Effector memory CD4-positive, alpha-beta T cell (primary cell): ENCODE measurements around the gene CCDC137.

Experiments used
- DNase-seq, 3 donors: peaks; one replicate each; pipeline ENCODE4 v3.0.0-alpha.2; 2020
- H3K27ac ChIP-seq: 2 replicates; pipeline ENCODE4 v1.7.0; 2013; ENCODE audit warnings: mild to moderate bottlenecking, low read length, moderate library complexity; ENCODE audit not compliant: insufficient read depth, poor library complexity, severe bottlenecking
- H3K27me3 ChIP-seq: replicated peaks from 2 replicates; pipeline ENCODE4 v1.7.0; 2013; ENCODE audit warnings: mild to moderate bottlenecking, low read length; ENCODE audit not compliant: insufficient read depth, control insufficient read depth, poor library complexity, severe bottlenecking
- H3K36me3 ChIP-seq: 2 replicates; pipeline ENCODE4 v1.7.0; 2013; ENCODE audit warnings: mild to moderate bottlenecking, low read length, moderate library complexity; ENCODE audit not compliant: control insufficient read depth, insufficient read depth
- H3K4me1 ChIP-seq: 2 replicates; pipeline ENCODE4 v1.7.0; 2013; ENCODE audit warnings: low read length, mild to moderate bottlenecking; ENCODE audit not compliant: control insufficient read depth, insufficient read depth, poor library complexity, severe bottlenecking
- H3K4me3 ChIP-seq: 2 replicates; pipeline ENCODE4 v1.7.0; 2013; ENCODE audit warnings: low read length, low read depth, mild to moderate bottlenecking; ENCODE audit not compliant: insufficient read depth, poor library complexity, severe bottlenecking
- H3K9me3 ChIP-seq: 2 replicates; pipeline ENCODE4 v1.7.0; 2013; ENCODE audit warnings: mild to moderate bottlenecking, low read length, moderate library complexity; ENCODE audit not compliant: control insufficient read depth

Gene CCDC137

DNA sequence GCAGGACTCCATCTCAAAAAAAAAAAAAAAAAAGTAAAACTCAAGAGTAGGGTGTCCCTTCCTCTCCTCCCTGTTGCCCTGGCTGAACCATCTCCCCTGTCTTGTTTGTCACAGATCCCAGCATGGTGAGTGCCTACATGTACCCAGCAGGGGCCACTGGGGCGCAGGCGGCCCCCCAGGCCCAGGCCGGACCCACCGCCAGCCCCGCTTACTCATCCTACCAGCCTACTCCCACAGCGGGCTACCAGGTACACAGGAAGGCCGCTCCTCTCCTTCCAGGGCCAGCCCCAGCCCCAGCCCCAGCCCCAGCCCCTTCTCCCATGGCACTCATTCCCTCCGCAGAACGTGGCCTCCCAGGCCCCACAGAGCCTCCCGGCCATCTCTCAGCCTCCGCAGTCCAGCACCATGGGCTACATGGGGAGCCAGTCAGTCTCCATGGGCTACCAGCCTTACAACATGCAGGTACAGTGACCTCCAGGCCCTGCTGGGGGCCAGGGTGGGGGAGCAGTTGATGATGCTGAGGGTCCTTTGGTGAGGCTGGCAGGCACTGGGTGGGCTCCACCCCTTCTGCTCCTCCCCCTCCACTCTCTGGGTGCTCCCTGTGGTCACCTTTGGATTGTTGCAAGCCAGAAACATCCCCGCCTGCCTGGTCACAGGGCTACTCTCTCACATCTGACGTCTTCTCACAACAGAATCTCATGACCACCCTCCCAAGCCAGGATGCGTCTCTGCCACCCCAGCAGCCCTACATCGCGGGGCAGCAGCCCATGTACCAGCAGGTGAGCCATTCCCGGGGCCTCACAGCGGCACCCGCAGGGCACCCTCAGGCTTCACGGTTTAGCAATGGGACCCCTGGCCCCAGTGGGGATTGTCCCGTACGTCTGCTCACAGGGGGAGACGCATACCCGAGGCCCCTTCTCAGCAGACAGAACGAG lies 34.1 kb downstream of the CCDC137 start:
- peaks cover 41% of the 10 kb centered on the region for H3K36me3 ChIP-seq

DNA sequence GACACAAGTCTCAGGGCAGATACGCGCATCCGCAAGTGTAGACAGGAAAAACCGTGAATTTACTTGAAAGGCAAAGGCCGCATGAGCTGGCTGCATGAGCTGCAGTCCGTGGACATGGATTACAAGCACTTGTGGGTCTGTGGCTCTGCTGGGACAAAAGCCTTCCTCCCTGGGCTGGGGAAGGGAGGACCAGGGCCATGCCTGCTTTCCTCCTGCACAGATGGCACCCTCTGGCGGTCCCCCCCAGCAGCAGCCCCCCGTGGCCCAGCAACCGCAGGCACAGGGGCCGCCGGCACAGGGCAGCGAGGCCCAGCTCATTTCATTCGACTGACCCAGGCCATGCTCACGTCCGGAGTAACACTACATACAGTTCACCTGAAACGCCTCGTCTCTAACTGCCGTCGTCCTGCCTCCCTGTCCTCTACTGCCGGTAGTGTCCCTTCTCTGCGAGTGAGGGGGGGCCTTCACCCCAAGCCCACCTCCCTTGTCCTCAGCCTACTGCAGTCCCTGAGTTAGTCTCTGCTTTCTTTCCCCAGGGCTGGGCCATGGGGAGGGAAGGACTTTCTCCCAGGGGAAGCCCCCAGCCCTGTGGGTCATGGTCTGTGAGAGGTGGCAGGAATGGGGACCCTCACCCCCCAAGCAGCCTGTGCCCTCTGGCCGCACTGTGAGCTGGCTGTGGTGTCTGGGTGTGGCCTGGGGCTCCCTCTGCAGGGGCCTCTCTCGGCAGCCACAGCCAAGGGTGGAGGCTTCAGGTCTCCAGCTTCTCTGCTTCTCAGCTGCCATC lies 34.9 kb downstream of the CCDC137 start:
- H3K27ac ChIP-seq = peak overlapping the region; percentile 46
- DNase-seq = no peak
- no peaks in the 10 kb centered on the region for H3K9me3 ChIP-seq
- H3K4me3 ChIP-seq = no peak overlapping the region
- no peaks in the 10 kb centered on the region for H3K27me3 ChIP-seq
- peaks cover 40% of the 10 kb centered on the region for H3K36me3 ChIP-seq
- H3K4me1 ChIP-seq = peaks cover 27% of the 10 kb centered on the region

More for the DNA sequence above, 34.1 kb downstream of the CCDC137 start:
- no peaks in the 10 kb centered on the region for H3K9me3 ChIP-seq
- H3K4me1 ChIP-seq = peaks cover 27% of the 10 kb centered on the region
- no peaks in the 10 kb centered on the region for H3K27me3 ChIP-seq
- H3K4me3 ChIP-seq = no peak overlapping the region
- H3K27ac ChIP-seq = no peak overlapping the region
- DNase-seq = no peak

DNA sequence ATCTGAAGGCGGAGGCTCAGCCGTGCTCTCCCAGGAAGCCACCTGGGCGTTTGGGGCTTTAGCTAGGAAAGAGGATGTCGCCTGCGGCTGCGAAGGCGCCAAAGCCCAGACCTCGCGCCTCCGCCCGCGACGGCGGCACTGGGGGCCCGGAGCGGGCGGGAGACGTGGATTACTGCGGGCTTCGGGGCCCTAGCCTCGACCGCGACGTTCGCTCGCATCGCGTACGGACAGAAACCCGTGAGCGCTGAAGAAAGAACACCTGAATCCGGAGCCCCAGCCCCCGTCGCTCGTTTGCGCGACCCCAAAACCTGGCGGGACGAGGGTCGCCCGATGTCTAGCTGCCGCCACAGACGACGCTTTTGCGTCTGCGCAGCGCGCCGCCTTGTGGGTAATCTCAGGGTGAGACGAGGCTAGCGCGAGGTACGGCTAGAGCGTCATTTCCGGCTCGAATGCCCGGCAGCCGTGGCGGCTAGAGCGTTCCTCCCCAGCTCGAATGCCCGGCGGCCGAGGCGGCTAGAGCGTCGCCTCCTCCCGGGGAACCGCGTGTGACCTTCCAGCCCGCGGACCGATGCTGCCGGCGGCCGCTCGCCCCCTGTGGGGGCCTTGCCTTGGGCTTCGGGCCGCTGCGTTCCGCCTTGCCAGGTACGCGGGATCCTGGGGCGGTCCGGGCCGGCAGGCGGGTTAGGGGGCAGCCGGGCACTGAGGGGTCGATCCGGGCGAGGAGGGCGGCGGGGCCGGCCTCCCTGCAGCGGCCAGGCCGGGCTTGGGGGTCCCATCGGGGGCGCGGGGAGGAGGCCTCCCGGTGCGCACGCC lies 36.6 kb downstream of the CCDC137 start, which contains the start of gene MRPL12:
Gene MRPL12, plus strand, starts transcription at position 434 of the 813 bp plus-strand sequence. Its CDS starts 135 bp downstream, at position 569.
- Histone ChIP-seq H3K4me1 (peaks cover 27% of the 10 kb centered on the region), H3K36me3 (peaks cover 35% of the 10 kb centered on the region), H3K9me3 (no peaks in the 10 kb centered on the region), H3K27me3 (no peaks in the 10 kb centered on the region), H3K27ac (peak within 1 kb of the TSS; percentile 89), H3K4me3 (peak within 1 kb of the TSS; percentile 85)
- DNase-seq = peak; percentile 78 to 84 (median 79)

DNA sequence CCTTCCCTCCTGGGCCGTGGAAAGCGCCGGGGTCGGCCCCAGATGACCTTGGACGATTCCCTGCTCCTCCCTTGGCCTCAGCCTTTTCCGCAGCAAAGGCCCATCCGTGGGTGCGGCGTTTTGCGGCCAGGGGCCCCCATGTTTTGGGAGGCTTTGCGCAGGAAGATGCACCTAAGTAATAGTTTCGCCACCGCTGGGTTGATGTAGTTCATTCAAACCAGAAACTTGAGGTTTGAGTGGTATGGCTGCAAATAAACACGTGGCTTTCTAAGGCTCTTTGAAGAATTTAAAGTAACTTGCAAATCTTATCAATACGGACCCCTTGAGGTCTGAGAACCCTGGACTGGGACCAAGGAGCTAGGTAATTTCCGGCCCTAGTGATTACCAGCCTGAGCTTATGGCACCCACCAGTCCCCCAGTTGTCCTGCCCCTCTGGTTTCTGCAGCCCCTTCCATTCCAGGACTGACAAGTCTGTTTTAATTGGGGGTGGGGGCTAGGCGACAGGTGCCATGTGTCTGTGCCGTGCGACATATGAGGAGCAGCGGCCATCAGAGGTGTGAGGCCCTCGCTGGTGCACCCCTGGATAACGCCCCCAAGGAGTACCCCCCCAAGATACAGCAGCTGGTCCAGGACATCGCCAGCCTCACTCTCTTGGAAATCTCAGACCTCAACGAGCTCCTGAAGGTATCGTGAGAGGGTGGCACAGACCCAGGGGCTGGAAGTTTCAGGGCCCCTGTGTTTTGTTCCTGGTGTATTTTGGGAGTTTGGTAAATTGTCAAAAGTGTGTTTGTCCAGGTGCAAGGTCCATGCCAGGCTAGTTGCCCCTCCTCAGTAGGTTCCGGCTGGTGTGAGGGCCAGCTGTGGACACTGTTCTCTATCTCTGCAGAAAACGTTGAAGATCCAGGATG lies 37.5 kb downstream of the CCDC137 start:
- Histone ChIP-seq H3K4me3 (peak overlapping the region; percentile 85), H3K9me3 (no peaks in the 10 kb centered on the region), H3K27ac (peak overlapping the region; percentile 89), H3K4me1 (peaks cover 27% of the 10 kb centered on the region), H3K27me3 (no peaks in the 10 kb centered on the region), H3K36me3 (peaks cover 30% of the 10 kb centered on the region)
- DNase-seq = no peak

DNA sequence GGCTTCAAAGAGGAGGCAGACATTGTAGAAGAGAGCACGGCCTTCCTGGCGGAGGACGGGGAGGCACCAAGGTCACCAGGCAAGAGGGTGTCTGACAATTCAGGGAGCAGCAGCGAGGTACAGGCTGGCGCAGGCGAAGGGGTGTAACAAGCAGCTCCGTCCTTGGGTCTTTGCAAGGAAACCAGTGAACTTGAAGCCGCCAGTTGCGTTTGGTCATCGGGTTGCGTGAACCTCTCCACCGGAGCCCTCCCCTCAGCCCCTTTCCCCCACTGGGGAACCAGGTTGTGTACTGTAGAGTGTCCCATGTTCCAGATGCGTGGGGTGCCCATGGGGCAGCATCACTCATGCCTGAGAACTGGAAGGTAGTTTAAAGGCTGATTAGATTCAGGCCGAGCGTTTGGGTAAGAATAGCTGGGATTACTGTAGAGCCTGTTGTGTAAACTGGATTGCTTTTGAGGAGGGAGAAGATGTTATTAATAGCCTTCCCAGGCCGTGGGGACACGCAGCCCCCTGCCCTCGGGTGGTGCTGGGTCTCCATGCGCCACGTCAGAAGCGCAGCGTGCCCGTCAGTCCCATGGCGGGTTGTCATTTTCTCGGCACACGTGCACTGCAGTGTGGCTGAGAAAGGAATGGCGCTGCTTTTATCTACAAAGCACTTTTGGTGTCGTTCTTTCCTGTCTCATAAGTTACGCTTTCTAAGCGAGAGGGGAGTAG lies 39.1 kb downstream of the CCDC137 start:
- Histone ChIP-seq H3K27ac (no peak overlapping the region), H3K4me3 (no peak overlapping the region), H3K36me3 (peaks cover 28% of the 10 kb centered on the region), H3K9me3 (no peaks in the 10 kb centered on the region), H3K4me1 (peaks cover 30% of the 10 kb centered on the region), H3K27me3 (no peaks in the 10 kb centered on the region)
- DNase-seq = no peak

DNA sequence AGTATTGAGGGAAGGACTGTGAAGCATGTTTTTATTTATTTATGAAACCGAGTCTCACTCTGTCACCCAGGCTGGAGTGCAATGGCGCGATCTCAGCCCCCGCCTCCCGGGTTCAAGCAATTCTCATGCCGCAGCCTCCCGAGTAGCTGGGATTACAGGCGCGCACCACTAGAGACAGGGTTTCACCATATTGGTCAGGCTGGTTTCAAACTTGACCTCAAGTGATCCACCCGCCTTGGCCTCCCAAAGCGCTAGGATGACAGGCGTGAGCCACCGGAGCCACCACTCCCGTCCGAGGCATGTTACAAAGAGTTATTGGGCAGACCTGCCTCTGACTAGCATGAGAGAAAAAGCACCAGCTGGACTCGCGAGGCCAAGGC lies 39.7 kb downstream of the CCDC137 start:
- Histone ChIP-seq H3K27me3 (no peaks in the 10 kb centered on the region), H3K9me3 (no peaks in the 10 kb centered on the region), H3K27ac (no peak overlapping the region), H3K36me3 (peaks cover 23% of the 10 kb centered on the region), H3K4me3 (no peak overlapping the region), H3K4me1 (peaks cover 32% of the 10 kb centered on the region)
- DNase-seq = no peak

DNA sequence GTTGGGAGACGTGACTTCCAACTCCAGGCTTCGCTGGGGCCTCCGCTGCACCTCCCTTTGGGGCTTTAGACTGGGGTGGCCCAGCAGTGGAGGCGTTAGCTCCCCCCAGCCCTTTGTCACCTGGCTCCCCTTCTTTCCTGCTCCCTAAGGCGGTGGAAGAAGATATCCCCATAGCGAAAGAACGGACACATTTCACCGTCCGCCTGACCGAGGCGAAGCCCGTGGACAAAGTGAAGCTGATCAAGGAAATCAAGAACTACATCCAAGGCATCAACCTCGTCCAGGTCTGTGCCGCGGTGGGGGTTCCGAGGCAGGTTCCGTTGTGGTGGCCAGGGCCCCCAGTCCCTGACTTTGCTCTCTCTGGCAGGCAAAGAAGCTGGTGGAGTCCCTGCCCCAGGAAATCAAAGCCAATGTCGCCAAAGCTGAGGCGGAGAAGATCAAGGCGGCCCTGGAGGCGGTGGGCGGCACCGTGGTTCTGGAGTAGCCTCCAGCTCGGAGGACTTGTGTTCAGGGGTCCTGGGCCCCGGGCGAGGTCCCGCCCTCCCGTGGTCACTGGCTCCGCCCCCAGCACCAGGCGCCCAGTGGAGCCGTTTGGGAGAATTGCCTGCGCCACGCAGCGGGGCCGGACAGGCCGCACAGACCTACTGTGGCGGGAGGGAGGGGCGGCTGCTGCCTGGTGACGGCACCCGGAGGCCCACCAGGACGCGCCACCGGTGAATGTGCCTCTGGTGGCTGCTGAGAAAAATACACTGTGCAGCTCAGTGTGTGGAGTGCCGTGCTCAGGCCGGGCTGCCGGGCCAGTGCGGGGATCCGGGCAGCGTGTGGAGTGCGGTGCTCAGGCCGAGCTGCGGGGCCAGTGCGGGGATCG lies 40.5 kb downstream of the CCDC137 start:
- H3K36me3 ChIP-seq = peaks cover 23% of the 10 kb centered on the region
- H3K4me1 ChIP-seq = peaks cover 27% of the 10 kb centered on the region
- no peak overlapping the region for H3K4me3 ChIP-seq
- no peak overlapping the region for H3K27ac ChIP-seq
- H3K27me3 ChIP-seq = no peaks in the 10 kb centered on the region
- no peak for DNase-seq
- no peaks in the 10 kb centered on the region for H3K9me3 ChIP-seq
